GM12878 (cell line): ENCODE results near the gene SNRPA. TPM values are rescaled to one million over a fixed set of nuclear protein-coding genes. Genes with fewer than 3 reads are reported as not detected.

Experiments
- ASH2L ChIP-seq: fragments of 300-600, 200-600 bp; sonication (generic); IDR thresholded peaks from 2 replicates; pipeline ENCODE4 v1.6.1; 2017; ENCODE audit warnings: low read depth, mild to moderate bottlenecking, borderline replicate concordance
- CHD2 ChIP-seq: IDR thresholded peaks from 2 replicates; pipeline ENCODE4 v1.6.1; 2011; ENCODE audit warnings: low read depth, low read length, improper control_type of control experiment, borderline replicate concordance
- ESRRA ChIP-seq: IDR thresholded peaks from 2 replicates; pipeline ENCODE4 v1.6.1; 2012; ENCODE audit warnings: mild to moderate bottlenecking, low read length, improper control_type of control experiment
- GABPA ChIP-seq: IDR thresholded peaks from 2 replicates; pipeline ENCODE4 v1.6.1; 2014; ENCODE audit warnings: antibody characterized with exemption, low read depth, mild to moderate bottlenecking, inconsistent platforms
- KLF5 ChIP-seq: fragments of 450-650 bp; IDR thresholded peaks from 2 replicates; pipeline ENCODE4 v1.6.1; 2014; ENCODE audit warnings: mild to moderate bottlenecking; ENCODE audit not compliant: partially characterized antibody
- LARP7 ChIP-seq: fragments of 450-650 bp; IDR thresholded peaks from 2 replicates; pipeline ENCODE4 v1.6.1; 2017; ENCODE audit warnings: mild to moderate bottlenecking
- MTA3 ChIP-seq: IDR thresholded peaks from 2 replicates; pipeline ENCODE4 v1.6.1; 2012; ENCODE audit warnings: low read length, inconsistent platforms, borderline replicate concordance
- MXI1 ChIP-seq: fragments of 150-350 bp; IDR thresholded peaks from 2 replicates; pipeline ENCODE4 v1.6.1; 2011; ENCODE audit warnings: low read depth, mild to moderate bottlenecking, inconsistent platforms, low read length, improper control_type of control experiment
- NR2C1 ChIP-seq: fragments of 450-650 bp; IDR thresholded peaks from 2 replicates; pipeline ENCODE4 v1.6.1; 2017; ENCODE audit warnings: antibody characterized with exemption, mild to moderate bottlenecking, moderate library complexity
- POLR2AphosphoS5 ChIP-seq: IDR thresholded peaks from 2 replicates; pipeline ENCODE4 v1.6.1; 2011; ENCODE audit warnings: mild to moderate bottlenecking, low read length, inconsistent platforms
- RAD21 ChIP-seq: IDR thresholded peaks from 2 replicates; pipeline ENCODE4 v1.6.1; 2011; ENCODE audit warnings: mild to moderate bottlenecking, low read depth, low read length, moderate library complexity; ENCODE audit not compliant: insufficient read depth
- RB1 ChIP-seq: fragments of 450-650 bp; formaldehyde crosslinking; IDR thresholded peaks from 2 replicates; pipeline ENCODE4 v1.6.1; 2017; ENCODE audit warnings: mild to moderate bottlenecking, borderline replicate concordance
- RELA ChIP-seq: fragments of 450-650 bp; IDR thresholded peaks from 2 replicates; pipeline ENCODE4 v1.8.0; 2014; ENCODE audit warnings: borderline replicate concordance; ENCODE audit not compliant: partially characterized antibody
- SPI1 ChIP-seq: IDR thresholded peaks from 2 replicates; pipeline ENCODE4 v1.6.1; 2011; ENCODE audit warnings: low read depth, mild to moderate bottlenecking, low read length, moderate library complexity, borderline replicate concordance; ENCODE audit not compliant: insufficient read depth
- TCF7 ChIP-seq: IDR thresholded peaks from 2 replicates; pipeline ENCODE4 v1.6.1; 2014; ENCODE audit warnings: antibody characterized with exemption, borderline replicate concordance
- polyA plus RNA-seq, 11 experiments: library from polyadenylated mRNA; depleted of rRNA in 4 of 11; unstranded in 6 of 11; stranded (reverse) in 5 of 11; fragments of >200 nt; fragmentation: Nextera tagmentation in 4 of 11; fragmentation: Illumina TruSeq in 1 of 11; extraction: Ambion mirVana in 4 of 11; extraction: Trizol in 1 of 11; gene quantifications; 1 replicate in 1 of 11; 2 replicates in 10 of 11; pipeline versions ENCODE4 v1.2.1 to v1.2.3, GENCODE V29; 2011 to 2016; ENCODE audit warnings: inconsistent platforms in 2 of 11, missing spikeins in 2 of 11, low read depth in 1 of 11
- total RNA-seq, 4 experiments: library from RNA; depleted of rRNA in 3 of 4; stranded (reverse); fragments of >200 nt in 3 of 4; fragmentation: Illumina TruSeq in 1 of 4; extraction: Trizol in 1 of 4; gene quantifications; 2 replicates each; pipeline versions ENCODE4 v1.2.1 to v1.2.3, GENCODE V29; 2013 to 2021
- TF ChIP-seq, protein P1 (sequence below): fragments of 450-650 bp; IDR thresholded peaks from 2 replicates; pipeline ENCODE4 v1.6.1; 2017; ENCODE audit warnings: antibody characterized with exemption, mild to moderate bottlenecking, moderate library complexity
- TF ChIP-seq, protein P2 (sequence below): IDR thresholded peaks from 2 replicates; pipeline ENCODE4 v1.6.1; 2011; ENCODE audit warnings: borderline replicate concordance, low read depth, mild to moderate bottlenecking, moderate library complexity, mixed read lengths, low read length; ENCODE audit not compliant: insufficient read depth; ENCODE audit errors: extremely low read length
- TF ChIP-seq, protein P3 (sequence below), 3 experiments: IDR thresholded peaks in 2 of 3; conservative IDR thresholded peaks in 1 of 3; 2 replicates each; pipeline ENCODE4 v1.5.1; 2011; ENCODE audit warnings: low read depth in 3 of 3, low read length in 3 of 3, mild to moderate bottlenecking in 3 of 3, control low read depth in 2 of 3, moderate library complexity in 2 of 3, inconsistent platforms in 1 of 3, mixed read lengths in 1 of 3; ENCODE audit not compliant: control insufficient read depth in 2 of 3, insufficient read depth in 1 of 3; ENCODE audit errors: extremely low read depth in 1 of 3
- TF ChIP-seq, protein P4 (sequence below): IDR thresholded peaks from 2 replicates; pipeline ENCODE4 v1.6.1; 2012; ENCODE audit warnings: low read depth, low read length, improper control_type of control experiment
- TF ChIP-seq, protein P5 (sequence below): IDR thresholded peaks from 2 replicates; pipeline ENCODE4 v1.6.1; 2012; ENCODE audit warnings: low read length, inconsistent platforms

SNRPA gene
- total and polyA plus RNA-seq, 10 of the 15 experiments (the other 5 are each of a cell fraction or from before 2014, with no cell fraction given), result 14.8 to 299 (median 202) TPM

DNA sequence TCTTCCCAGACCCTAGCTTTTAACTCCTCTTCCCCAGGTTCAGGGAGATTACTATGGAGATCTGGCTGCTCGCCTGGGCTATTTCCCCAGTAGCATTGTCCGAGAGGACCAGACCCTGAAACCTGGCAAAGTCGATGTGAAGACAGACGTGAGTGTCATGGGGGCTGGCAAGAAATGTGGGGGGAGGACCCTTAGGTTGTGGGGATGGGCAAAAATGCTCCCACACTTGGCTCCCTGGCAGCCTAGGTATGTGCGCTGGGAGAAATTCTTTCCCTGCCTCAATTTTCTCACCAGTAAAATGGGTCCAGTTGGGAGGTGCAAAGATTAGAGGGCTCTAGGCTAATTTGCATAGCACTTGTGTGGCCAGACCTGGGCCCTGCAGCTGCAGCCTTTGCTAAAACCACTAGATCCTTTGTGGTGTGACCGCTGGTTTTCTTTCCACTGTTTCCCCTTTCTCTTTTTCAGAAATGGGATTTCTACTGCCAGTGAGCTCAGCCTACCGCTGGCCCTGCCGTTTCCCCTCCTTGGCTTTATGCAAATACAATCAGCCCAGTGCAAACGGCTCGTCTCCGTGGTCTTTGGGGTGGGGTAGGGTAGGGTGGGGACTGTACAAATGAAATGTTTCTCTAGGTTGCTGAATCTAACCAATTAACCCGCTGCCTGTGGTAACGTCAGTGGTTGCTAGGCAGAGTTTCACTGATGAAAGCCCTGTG lies 26.1 kb downstream of the SNRPA start (continued):
- TF ChIP-seq, protein P1, sequence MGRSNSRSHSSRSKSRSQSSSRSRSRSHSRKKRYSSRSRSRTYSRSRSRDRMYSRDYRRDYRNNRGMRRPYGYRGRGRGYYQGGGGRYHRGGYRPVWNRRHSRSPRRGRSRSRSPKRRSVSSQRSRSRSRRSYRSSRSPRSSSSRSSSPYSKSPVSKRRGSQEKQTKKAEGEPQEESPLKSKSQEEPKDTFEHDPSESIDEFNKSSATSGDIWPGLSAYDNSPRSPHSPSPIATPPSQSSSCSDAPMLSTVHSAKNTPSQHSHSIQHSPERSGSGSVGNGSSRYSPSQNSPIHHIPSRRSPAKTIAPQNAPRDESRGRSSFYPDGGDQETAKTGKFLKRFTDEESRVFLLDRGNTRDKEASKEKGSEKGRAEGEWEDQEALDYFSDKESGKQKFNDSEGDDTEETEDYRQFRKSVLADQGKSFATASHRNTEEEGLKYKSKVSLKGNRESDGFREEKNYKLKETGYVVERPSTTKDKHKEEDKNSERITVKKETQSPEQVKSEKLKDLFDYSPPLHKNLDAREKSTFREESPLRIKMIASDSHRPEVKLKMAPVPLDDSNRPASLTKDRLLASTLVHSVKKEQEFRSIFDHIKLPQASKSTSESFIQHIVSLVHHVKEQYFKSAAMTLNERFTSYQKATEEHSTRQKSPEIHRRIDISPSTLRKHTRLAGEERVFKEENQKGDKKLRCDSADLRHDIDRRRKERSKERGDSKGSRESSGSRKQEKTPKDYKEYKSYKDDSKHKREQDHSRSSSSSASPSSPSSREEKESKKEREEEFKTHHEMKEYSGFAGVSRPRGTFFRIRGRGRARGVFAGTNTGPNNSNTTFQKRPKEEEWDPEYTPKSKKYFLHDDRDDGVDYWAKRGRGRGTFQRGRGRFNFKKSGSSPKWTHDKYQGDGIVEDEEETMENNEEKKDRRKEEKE, result no peak
- TF ChIP-seq POLR2AphosphoS5, result no peak
- TF ChIP-seq, protein P2, sequence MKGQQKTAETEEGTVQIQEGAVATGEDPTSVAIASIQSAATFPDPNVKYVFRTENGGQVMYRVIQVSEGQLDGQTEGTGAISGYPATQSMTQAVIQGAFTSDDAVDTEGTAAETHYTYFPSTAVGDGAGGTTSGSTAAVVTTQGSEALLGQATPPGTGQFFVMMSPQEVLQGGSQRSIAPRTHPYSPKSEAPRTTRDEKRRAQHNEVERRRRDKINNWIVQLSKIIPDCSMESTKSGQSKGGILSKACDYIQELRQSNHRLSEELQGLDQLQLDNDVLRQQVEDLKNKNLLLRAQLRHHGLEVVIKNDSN, result no peak
- no peak for TF ChIP-seq MXI1
- TF ChIP-seq RELA, result no peak
- TF ChIP-seq, protein P3, sequence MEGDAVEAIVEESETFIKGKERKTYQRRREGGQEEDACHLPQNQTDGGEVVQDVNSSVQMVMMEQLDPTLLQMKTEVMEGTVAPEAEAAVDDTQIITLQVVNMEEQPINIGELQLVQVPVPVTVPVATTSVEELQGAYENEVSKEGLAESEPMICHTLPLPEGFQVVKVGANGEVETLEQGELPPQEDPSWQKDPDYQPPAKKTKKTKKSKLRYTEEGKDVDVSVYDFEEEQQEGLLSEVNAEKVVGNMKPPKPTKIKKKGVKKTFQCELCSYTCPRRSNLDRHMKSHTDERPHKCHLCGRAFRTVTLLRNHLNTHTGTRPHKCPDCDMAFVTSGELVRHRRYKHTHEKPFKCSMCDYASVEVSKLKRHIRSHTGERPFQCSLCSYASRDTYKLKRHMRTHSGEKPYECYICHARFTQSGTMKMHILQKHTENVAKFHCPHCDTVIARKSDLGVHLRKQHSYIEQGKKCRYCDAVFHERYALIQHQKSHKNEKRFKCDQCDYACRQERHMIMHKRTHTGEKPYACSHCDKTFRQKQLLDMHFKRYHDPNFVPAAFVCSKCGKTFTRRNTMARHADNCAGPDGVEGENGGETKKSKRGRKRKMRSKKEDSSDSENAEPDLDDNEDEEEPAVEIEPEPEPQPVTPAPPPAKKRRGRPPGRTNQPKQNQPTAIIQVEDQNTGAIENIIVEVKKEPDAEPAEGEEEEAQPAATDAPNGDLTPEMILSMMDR (IDR thresholded peaks at IDR 0.05 in 2 of 3, conservative IDR thresholded peaks at IDR 0.05 in 1 of 3; ENCODE audit: control insufficient read depth in 2 of 3, extremely low read depth in 1 of 3, insufficient read depth in 1 of 3, low read depth in 3 of 3, low read length in 3 of 3), result no peak
- TF ChIP-seq KLF5, result no peak
- 0 out of 2 replicates have a peak, but pooled peaks have one; percentile 2 for TF ChIP-seq RAD21
- TF ChIP-seq MTA3, result peak; percentile 96; the same call in 1 of the 2 replicates
- TF ChIP-seq, protein P4, sequence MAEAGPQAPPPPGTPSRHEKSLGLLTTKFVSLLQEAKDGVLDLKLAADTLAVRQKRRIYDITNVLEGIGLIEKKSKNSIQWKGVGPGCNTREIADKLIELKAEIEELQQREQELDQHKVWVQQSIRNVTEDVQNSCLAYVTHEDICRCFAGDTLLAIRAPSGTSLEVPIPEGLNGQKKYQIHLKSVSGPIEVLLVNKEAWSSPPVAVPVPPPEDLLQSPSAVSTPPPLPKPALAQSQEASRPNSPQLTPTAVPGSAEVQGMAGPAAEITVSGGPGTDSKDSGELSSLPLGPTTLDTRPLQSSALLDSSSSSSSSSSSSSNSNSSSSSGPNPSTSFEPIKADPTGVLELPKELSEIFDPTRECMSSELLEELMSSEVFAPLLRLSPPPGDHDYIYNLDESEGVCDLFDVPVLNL, result no peak
- TF ChIP-seq ASH2L, result 0 out of 2 replicates have a peak, but pooled peaks have one; percentile 24
- peak; percentile 51; the same call in 1 of the 2 replicates for TF ChIP-seq SPI1
- no peak for TF ChIP-seq NR2C1
- TF ChIP-seq CHD2, result no peak; the same call in 1 of the 2 replicates
- 0 out of 2 replicates have a peak, but pooled peaks have one; percentile 18 for TF ChIP-seq ESRRA
- TF ChIP-seq LARP7, result peak; percentile 90
- peak; percentile 63; the same call in 1 of the 2 replicates for TF ChIP-seq RB1
- no peak for TF ChIP-seq GABPA
- TF ChIP-seq TCF7, result no peak; the same call in 1 of the 2 replicates
- TF ChIP-seq, protein P5, sequence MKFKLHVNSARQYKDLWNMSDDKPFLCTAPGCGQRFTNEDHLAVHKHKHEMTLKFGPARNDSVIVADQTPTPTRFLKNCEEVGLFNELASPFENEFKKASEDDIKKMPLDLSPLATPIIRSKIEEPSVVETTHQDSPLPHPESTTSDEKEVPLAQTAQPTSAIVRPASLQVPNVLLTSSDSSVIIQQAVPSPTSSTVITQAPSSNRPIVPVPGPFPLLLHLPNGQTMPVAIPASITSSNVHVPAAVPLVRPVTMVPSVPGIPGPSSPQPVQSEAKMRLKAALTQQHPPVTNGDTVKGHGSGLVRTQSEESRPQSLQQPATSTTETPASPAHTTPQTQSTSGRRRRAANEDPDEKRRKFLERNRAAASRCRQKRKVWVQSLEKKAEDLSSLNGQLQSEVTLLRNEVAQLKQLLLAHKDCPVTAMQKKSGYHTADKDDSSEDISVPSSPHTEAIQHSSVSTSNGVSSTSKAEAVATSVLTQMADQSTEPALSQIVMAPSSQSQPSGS, result peak; percentile 94
